Activated T-cell treated with anti-CD3 and anti-CD28 coated beads for 1 hour (primary cell): Measurements from ENCODE around the gene LPO.

ENCODE experiments used
- DNase-seq: peaks from one replicate; pipeline ENCODE4 v3.0.0-alpha.2; 2020; ENCODE audit warnings: low read depth

LPO gene

GRCh38 chr17:58262149-58262548 is 23.8 kb downstream of the LPO start:
- DNase-seq, result no peak

- DNase-seq, result no peak
Measured at GRCh38 chr17:58263773-58264172, 25.4 kb downstream of the LPO start.

- DNase-seq, result no peak
Measured at GRCh38 chr17:58264407-58265103, 26.2 kb downstream of the LPO start.

GRCh38 chr17:58265271-58265670 is 26.9 kb downstream of the LPO start:
- DNase-seq, result no peak

GRCh38 chr17:58265902-58266875 is 27.8 kb downstream of the LPO start:
- no peak for DNase-seq

GRCh38 chr17:58267347-58268324 is 29.3 kb downstream of the LPO start:
- no peak for DNase-seq

- no peak for DNase-seq
Measured at GRCh38 chr17:58268326-58268725, 29.9 kb downstream of the LPO start.

- DNase-seq, result no peak
Measured at GRCh38 chr17:58268774-58269556, 30.6 kb downstream of the LPO start.

GRCh38 chr17:58269557-58270291 is 31.3 kb downstream of the LPO start:
- no peak for DNase-seq

- no peak for DNase-seq
Measured at GRCh38 chr17:58270476-58271215, 32.3 kb downstream of the LPO start.

- DNase-seq, result no peak
Measured at GRCh38 chr17:58271216-58271931, 33.0 kb downstream of the LPO start.

- DNase-seq, result no peak
Measured at GRCh38 chr17:58272367-58273280, 34.2 kb downstream of the LPO start.

GRCh38 chr17:58273453-58274104 is 35.2 kb downstream of the LPO start:
- no peak for DNase-seq

- no peak for DNase-seq
Measured at GRCh38 chr17:58275417-58275816, 37.0 kb downstream of the LPO start.

- DNase-seq, result no peak
Measured at GRCh38 chr17:58276423-58276822, 38.0 kb downstream of the LPO start.

GRCh38 chr17:58277107-58277801 is 38.9 kb downstream of the LPO start:
- no peak for DNase-seq
